Suppressor macrophage treated with lipopolysaccharide for 4 hours (primary cell): ENCODE measurements around the gene PCAT6.
"Not testable (repeated sequence)": the region's sequence is repeated elsewhere in the genome, so short reads cannot be mapped to it uniquely, and the experiment has no call there.

Experiments used
- DNase-seq: peaks from one replicate; pipeline ENCODE4 v3.0.0-alpha.2; 2020

PCAT6 gene

DNA sequence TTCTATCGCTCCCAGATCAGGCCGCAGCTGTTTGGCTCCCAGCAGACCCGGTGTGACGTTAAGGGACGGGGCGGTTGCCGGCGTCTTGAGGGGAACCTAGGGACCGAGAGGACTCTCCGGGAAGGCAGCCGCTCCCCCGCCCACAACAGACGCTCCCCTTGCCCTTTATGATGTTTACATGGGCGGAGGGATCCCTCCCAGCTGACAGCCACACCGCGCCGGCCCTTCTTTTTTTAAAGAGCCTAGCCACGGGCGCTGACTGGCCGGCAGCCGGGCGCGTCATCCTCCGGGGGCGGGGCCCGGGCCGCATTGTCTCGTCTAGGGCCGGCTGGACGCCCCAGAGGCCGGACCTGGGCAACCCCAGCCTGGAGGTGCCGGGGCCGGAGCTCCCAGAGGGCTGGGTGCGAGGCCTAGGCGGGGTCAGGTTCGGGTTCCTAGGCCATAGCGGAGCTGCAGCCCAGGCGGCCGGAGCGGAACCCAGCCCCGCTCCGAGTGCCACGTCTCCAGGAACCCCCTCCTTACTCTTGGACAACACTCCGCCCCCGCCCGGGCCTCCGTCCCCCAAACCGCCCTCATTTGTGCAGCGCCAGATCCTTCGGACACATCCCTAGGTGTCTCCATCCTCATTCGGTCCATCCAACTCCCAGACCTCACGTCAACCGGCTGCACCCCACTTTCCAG lies at the start of gene PCAT6:
TSS of gene PCAT6 (plus strand) at position 340 of the 681 bp plus-strand sequence.
- DNase-seq, result peak; percentile 96

DNA sequence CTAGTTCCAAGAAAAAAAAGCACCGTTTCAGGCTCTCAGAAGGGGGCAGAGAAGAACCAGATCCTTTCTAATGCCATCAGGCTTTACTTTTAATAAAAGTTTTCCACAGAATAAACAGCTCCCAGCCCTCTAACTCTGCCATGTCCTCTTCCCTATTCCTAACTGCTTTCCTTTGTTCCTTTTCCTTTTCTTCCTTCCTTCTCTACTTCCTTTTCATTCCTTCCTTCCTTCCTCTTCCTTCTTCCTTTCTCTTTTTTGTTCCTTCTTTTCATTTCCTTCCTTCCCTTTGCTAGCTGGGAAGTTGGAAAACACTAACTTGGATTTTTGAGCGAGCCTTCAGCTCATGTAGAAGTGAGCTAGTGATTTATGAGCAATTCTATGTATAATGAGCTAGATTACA lies 48.7 kb upstream of the PCAT6 start:
- DNase-seq, result no peak

DNA sequence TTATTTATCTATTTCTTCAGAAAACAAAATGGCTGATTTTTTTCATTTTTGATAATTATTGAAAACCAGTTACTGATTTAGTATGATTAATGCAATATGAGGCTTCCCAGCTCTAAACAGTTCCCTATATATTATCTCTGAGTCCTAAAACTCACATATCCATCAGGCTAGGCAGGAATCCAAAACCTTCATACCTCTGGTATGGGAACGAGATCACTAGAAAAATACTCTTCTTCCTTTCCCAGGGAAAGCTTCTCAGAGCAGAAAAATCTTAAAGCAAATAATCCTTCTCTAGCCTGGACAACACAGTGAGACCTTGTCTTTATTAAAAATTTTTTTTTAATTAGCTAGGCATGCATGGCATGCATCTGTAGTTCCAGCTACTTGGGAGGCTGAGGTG lies 45.0 kb upstream of the PCAT6 start:
- no peak for DNase-seq

DNA sequence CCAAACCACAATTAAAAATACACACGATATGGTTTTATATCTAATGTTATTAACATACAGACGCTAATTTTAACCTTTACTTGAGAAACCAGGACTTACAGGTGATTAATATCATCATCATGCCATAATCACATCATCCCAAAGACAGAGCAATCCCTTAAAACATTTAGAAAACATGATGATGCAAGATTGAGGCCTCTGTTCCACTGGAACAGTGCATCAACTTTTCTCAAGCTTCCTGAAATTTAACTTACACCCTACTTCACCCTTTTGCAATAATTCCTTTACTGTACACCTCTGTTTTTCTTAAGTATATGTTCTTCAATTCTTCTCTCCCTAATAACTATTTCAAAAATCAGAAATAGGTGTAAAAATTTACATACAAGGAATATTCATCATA lies 40.6 kb upstream of the PCAT6 start:
- no peak for DNase-seq

DNA sequence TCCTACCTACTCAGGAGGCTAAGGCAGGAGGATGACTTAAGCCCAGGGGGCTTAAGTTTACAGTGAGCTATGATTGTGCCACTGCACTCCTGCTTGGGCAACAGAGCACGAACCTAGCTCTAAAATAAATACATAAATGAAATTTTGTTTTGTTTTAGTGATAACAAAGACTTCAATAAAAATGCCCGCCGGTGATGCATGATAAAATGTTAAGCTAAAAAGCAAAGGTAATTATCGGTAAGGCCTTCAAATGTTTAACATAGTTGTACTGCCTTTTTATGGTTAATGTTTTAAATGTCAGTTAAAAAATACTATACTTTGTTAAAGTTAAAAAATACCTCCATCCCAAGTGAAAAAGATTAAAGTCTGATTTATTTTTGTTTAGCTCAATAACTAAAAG lies 29.6 kb upstream of the PCAT6 start:
- no peak for DNase-seq

DNA sequence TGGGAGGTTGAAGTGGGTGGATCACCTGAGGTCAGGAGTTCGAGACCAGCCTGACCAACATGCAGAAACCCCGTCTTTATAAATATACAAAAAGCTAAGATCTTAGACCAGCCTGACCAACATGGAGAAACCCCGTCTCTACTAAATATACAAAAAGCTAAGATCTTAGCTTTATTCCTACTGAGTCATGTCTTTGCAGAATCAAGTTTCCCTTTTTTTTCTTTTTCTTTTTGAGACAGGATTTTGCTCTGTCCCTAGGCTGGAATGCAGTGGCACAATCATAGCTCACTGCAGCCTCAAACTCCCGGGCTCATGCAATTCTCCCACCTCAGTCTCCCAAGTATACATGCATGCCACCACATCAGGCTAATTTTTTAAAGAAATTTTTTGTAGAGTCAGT lies 23.9 kb upstream of the PCAT6 start:
- no peak for DNase-seq

DNA sequence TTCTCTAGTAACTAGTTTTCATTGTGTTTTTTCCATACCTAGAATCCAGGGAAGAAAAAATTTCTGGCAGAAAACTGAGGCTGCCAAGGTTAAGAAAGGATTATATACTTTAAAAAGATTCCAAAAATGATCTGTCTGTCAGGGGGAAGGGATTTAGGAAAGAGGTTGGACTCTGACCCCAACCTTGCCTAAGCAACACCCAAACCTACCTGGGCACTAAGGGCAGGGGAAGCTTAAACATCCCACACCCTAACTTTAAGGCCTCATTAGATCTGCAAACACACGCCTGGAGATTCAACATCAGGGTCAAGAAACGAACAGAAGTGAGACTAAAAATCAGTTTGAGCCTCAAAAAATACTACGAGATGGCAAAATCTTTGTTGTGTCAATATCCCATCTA lies 22.0 kb upstream of the PCAT6 start:
- DNase-seq, result no peak

DNA sequence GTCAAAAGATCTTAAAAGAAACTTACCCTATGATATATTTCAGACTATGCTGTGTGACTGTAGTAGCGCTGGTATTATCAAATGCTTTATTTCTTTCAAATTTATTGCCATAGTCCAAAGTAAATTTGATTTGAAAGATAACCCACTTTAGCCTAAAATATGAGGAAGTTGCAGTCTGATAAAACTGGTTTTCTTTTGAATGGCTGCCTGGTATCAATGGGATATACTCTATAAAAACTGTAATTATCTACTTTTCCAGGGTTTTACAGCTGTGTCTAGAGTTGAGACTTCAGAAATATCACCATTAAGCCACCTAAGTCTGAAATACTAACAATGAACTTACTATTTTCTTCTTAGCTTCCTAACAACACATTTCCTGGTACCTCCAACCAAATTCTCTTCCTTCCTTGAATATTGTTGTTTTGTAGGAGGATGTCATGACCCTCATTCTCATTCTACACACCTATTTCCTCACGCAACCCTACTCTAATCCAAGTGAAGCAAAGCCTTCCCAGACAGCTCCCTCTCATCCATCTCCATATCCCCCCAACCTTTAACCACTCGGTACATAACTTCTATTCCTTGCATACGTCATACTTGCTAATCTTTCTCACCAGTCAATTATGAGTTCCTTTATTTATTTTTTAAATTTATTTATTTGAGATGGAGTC lies 19.5 kb upstream of the PCAT6 start:
- DNase-seq, result no peak

DNA sequence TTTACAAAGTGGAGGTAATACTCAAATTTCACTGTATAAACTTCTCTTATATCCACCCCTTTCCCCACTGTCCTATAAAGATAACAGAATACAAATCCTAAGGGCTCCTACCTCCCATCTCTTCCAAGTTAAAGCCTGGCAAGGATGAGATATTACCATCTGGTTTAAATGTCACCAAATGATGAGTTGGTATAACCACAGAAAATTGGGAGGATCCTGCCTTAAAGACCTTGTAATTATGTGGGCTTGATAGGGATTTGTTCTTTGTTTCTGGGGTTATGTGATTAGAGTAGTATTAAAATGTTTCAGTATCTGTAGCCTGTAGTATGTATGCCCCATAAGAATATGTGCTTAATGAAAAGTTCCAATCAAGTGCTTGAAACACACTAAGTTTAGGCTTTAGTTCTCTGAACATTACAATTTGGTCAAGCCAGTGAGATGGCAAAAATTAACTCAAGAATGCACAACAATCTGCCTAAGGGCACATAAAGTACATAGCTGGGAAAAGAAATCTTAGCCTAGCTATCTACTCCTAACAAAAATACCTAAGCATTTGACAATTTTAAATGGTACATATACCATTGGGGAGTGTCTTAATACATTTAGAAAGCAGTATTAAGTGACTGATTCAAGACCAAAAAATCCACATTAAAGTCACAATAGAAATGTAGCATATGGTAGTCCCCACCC lies 16.6 kb upstream of the PCAT6 start:
- no peak for DNase-seq

DNA sequence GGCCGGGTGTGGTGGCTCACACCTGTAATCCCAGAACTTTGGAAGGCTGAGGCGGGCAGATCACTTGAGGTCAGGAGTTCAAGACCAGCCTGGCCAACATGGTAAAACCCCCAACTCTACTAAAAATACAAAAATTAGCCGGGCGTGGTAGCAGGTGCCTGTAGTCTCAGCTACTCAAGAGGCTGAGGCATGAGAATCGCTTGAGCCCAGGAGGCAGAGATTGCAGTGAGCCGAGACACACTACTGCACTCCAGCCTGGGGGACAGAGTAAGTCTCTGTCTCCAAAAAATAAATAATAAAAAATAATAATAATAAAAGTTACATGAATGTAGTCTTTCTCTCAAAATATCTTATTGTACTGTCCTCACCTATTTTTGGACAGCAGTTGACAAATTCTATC lies 15.8 kb upstream of the PCAT6 start:
- not testable (repeated sequence) for DNase-seq

DNA sequence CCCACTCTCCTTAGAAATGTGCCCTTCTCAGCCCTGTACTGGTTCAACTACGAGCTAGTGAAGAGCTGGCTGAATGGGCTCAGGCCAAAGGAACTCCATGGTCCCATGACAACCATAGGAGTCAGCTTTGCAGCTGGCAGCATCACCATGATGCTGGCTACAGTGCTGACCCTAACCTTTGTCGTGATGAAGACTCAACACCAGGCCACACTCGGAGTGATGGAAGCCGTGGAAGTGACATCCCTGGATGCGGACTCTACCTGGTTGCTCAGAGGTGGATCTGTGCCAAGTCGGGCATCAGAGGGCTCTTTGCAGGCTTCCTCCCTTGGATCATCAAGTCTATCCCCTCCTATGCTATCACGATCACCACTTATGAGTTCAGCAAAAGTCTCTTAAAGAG lies 14.1 kb upstream of the PCAT6 start:
- DNase-seq, result no peak

DNA sequence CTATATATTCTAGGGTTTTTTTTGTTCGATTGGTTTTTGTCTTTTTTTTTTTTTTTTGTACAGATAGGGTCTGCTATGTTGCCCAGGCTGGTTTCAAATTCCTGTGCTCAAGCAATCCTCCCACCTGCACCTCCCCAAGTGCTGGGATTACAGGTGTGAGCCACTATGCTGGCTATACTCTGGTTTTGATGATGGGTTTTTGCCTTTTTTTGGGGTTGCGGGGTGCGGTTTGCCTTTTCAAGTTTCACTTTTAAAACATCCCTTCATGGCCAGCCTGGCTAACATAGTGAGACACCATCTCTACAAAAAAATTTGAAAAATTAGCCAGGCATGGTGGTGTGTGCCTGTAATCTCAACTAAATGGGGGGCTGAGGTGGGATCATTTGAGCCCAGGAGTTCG lies 12.5 kb upstream of the PCAT6 start:
- no peak for DNase-seq

DNA sequence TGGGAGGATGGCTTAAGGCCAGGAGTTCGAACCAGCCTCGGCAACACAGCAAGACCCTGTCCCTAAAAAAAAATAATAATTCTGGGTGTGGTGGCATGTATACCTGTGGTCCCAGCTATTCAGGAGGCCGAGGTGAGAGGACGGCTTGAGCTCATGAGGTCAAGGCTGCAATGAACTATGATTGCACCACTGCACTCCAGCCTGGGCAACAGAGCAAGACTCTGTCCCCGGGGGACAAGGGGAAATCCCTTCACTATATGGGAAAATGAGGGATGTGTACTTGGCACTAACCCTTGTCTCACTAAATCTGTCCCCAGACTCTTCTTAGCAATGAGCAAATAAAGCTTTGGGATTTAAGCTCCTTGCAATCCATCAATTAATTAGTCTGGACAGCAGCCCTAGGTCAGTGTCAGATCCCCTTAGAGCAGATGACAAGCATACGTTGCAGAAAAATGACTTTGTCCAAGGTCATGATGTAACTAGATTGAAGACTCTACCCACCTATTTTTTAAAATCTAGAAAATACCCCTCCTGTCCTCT lies 11.9 kb upstream of the PCAT6 start:
- DNase-seq, result no peak

DNA sequence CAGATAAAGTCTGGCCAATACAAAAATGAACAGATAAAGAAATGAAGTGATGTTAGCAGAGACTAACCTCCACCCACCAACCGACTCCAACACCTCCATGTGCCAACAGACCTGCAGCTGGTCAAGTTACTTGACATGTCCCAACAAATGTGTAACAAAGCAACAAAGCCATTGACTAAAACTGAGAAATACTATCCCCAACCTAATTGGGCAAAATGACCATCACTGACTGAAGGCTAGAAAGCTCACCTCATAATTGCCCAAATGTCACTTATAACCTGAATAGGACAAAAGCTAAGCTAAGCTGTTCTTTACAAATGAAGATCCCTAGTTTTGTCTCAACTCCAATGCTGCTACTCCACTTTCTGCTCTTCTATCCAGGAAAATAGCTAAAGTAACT lies 10.0 kb upstream of the PCAT6 start:
- no peak for DNase-seq

DNA sequence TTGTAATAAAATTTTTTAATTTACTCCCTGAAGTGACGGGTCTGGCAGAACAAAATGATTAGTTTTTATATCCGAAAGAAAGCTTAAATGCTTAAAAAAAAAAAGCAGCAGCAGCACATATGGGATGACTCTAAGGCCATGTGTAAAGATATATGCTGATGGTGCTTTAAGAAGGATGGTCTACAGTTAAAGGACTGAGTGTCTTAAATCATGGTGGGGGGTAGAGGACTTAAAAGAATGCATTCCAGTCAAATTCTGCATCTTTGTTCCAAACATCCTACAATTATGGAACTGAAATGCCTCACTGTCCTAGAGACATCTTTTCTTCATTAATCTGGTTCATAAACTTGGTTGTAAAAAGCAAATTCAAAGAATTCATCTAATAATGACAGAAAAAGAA lies 9.6 kb upstream of the PCAT6 start:
- DNase-seq, result no peak

DNA sequence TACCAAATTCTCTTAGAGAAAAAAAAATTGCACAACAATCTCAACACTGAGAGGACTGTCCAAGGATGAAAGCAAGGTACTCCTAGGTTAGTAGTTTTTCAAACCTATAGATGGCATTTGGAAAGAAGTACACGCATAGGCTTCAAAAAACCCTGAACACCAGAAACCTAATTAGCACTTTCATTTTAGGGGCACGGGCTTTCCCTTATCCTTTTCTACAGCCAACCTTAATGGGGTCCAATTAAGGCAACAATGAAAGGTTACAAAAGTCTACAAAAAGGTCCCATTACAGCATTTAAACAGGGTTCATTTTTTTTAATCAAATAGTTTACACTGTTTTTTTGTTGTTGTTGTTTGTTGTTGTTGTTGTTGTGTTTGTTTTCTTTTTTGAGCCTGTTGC lies 8.7 kb upstream of the PCAT6 start:
- no peak for DNase-seq

DNA sequence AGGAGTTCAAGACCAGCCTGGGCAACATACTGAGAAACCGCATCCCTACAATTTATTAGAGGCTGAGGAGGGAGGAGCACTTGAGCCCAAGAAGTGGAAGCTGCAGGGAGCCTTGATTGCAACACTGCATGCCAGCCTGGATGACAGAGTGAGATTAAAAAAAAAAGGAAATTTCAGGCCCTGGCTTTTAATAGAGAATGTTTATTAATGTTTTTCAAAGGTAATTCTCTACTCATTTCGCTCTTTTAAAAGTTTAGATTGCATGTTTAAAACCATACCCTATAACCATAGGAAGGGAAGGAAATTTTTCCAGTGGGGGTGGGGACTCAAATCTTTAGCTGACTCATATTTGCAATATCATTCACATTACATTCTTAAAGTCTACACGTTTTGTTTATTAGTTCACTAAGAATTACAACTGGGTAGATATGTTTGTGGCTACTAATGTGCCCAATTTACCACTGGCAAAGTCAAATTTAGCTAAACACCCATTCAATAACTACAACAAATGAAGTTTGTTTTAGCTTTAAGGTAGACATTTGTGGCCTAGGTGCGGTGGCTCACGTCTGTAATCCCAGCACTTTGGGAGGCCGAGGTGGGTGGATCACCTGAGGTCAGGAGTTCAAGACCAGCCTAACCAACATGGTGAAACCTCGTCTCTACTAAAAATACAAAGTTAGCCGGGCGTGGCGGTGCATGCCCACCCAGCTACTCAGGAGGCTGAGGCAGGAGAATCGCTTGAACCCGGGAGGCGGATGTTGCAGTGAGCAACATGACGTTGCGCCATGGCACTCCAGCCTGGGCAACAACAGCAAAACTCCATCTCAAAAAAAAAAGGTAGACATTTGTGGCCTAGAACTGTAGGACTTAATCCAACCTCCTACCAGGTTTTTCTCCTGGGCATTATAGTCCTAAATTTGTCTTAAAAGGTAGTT lies 7.5 kb upstream of the PCAT6 start:
- DNase-seq, result peak; percentile 58

DNA sequence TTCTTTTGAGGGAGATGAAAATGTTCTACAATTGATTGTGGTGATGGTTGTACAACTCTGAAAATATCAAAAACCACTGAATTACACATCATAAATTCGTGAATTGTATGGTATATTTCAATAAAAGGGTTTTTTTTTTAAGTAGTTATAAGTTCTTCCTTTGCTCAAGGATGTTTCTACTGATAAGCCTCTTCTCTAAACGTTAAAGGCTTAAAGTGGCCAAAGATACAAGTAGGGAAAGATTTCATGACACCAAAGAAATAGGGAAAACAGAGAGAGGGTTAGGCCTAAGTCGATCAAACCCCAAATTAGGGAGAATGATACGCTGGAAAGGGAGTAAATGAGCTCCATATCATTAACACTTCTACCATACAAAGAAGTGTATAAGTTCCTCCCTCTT lies 6.6 kb upstream of the PCAT6 start:
- no peak for DNase-seq

DNA sequence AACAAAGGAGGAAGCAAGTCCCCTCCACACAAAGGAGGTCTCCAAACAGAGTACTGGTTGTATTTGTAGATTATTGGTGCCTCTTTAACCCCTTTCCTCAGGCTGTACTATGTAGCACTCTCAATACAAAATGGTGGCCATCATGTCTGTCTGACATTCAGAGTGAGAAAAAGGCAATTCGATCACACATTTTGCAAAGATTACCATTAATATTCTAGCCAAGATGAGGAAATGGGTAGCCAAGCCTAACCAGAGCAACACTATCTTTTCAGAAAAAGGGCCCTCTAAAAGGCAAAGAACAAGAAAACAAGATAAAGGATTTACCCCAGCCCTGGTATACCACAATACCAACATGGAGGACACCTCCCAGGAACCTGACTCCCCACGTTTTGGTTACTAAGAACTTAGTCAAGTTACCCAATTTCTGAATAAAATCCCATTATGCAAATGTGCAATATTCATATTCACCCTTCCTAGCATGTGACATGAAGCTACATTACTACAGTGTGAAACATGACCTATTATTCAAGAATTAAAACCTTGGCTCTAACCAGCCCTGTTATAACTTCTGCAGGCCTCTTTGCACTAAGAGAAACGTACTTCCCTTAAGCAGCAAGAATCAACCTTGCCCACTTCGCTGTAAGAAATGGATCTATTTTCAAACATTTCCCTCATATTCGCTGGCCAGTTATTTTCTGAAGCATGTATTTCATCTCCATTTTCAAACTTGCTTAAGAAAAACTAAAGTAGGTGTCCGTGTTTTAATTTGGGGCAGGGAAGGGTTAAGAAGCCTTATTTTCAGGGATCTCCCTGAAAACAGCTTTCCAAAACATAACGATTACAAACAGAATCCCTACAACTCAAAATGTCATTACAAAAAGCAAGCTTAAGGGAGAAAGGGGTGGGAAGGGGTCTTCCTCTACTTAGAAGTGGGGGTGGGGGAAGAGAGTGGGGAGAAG lies 4.6 kb upstream of the PCAT6 start:
- DNase-seq, result peak; percentile 64

DNA sequence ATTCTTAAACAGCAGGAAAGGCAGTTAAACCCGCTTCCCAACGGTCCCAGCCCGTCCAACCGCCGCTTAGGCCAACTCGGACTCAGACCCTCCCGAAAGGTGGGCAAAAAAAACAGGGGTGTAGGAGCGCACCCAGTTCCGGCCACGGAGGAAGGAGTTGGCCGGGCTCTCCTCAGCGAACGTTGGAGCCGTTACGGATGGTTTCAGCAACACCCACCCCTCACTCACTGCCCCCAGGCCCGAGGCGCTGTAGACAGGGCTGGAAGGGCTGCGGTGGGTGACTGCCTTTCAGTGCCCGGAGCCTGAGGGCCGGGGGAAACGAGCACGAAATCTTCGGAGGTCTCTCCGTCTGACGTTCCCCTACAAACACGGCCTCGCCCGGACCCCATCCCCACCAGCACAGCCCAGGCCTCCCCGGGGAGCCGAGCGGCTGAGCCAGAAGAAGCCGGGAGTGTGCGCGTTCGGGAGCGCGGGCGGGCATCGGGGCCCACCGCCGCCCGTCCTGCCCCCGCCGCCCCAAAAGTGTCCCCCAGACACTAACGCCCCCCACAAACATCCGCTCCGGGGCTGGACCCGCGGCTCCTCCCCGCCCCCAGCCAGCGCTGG lies 3.8 kb upstream of the PCAT6 start:
- DNase-seq, result peak; percentile 18

DNA sequence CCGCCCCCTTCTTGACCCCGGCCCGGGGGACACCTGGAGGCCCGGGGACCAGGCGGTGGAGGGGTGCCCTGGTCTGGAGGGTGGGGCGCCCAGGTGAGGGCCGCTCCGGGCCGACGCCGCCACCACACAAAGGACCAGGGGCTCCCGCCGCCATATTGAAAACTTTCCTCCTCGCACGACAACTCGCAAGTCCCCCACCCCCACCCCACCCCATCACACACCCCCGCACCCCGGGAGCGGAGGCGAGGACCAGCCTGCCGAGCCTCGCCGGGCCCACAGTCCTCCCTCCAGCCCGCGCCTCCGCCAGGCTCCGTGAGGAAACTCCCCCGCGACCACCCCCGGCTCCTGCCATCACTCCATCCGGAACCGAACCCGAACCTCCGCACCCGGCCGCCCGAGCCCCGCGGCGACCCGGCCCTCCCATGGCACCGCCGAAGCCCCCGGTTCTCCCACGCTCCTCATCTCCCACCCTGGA lies 3.3 kb upstream of the PCAT6 start:
- peak; percentile 13 for DNase-seq
